Esophagus muscularis mucosa (tissue), 4 donors: Measurements from ENCODE around the gene PTMS. TPM values are rescaled to one million over a fixed set of nuclear protein-coding genes. Genes with fewer than 3 reads are reported as not detected.

Source experiments
- DNase-seq: peaks from one replicate; pipeline ENCODE4 v3.0.0-alpha.2; 2017; ENCODE audit errors: extremely low spot score
- H3K27ac ChIP-seq, 4 donors: fragments of 200-600 bp; sonication (generic); replicated peaks in 1 of 4; 1 replicate in 3 of 4; 2 replicates in 1 of 4; pipeline ENCODE4 v1.5.1; 2016 to 2019; ENCODE audit warnings: mild to moderate bottlenecking in 1 of 4
- H3K27me3 ChIP-seq, 4 donors: fragments of 200-600 bp; sonication (generic); one replicate each; pipeline versions ENCODE4 v1.5.1 to v1.6.0; 2016 to 2019
- H3K36me3 ChIP-seq, 4 donors: fragments of 200-600 bp; sonication (generic); one replicate each; pipeline ENCODE4 v1.5.1; 2016 to 2019
- H3K4me1 ChIP-seq, 4 donors: fragments of 200-600 bp; sonication (generic); one replicate each; pipeline ENCODE4 v1.5.1; 2016 to 2019
- H3K4me3 ChIP-seq, 4 donors: fragments of 200-600 bp; sonication (generic); 1 replicate in 2 of 4; 2 replicates in 2 of 4; pipeline ENCODE4 v1.5.1; 2016 to 2019; ENCODE audit warnings: mild to moderate bottlenecking in 4 of 4, moderate library complexity in 1 of 4
- H3K9me3 ChIP-seq, 4 donors: fragments of 200-600 bp; sonication (generic); 1 replicate in 3 of 4; 2 replicates in 1 of 4; pipeline ENCODE4 v1.5.1; 2016 to 2019
- CTCF ChIP-seq, 3 experiments: fragments of 200-600 bp in 2 of 3; fragments of 450-650 bp in 1 of 3; sonication (generic) in 2 of 3; IDR thresholded peaks; one replicate each; pipeline ENCODE4 v1.5.1; 2017 to 2019; ENCODE audit warnings: antibody characterized with exemption in 3 of 3, mild to moderate bottlenecking in 2 of 3, moderate library complexity in 1 of 3
- EP300 ChIP-seq: sonication (generic); formaldehyde crosslinking; IDR thresholded peaks from one replicate; pipeline ENCODE4 v1.6.1; 2017; ENCODE audit warnings: antibody characterized with exemption
- POLR2A ChIP-seq: fragments of 450-650 bp; IDR thresholded peaks from one replicate; pipeline ENCODE4 v1.6.1; 2017; ENCODE audit warnings: antibody characterized with exemption, moderate library complexity, mild to moderate bottlenecking, low read depth
- POLR2AphosphoS5 ChIP-seq, 2 donors: sonication (generic); formaldehyde crosslinking; IDR thresholded peaks; one replicate each; pipeline ENCODE4 v1.6.1; 2017; ENCODE audit warnings: antibody characterized with exemption in 2 of 2
- WGBS: methylation state at CpG from one replicate; pipeline ENCODE4 v1.1.5; 2018; 5-methylcytosine and 5-hydroxymethylcytosine counted together
- intact Hi-C: fragments of 100-400 bp; cut with DNase I; formaldehyde crosslinking; loops from one replicate; pipeline ENCODE4 v1.15.1; 2023
- total RNA-seq, 4 donors: library from RNA; depleted of rRNA; stranded (reverse); fragments of >200 nt; gene quantifications; one replicate each; pipeline versions ENCODE4 v1.1.0 to v1.2.1, GENCODE V29; 2016

Gene PTMS
- total RNA-seq, 4 donors from 2014 or later = 256 to 419 (median 338) TPM

- WGBS = 89% methylated on average over 9 of the region's 9 CpGs
- Histone ChIP-seq H3K27ac (no peak overlapping the region), H3K27me3 (no peaks in the 10 kb centered on the region), H3K4me1 (peaks cover 4 to 9% (median 5%) of the 10 kb centered on the region in 4 donors), H3K4me3 (no peak overlapping the region), H3K9me3 (no peaks in the 10 kb centered on the region), H3K36me3 (no peaks in the 10 kb centered on the region)
- intact Hi-C loops = no loop called here
- DNase-seq = no peak
- TF ChIP-seq CTCF (IDR thresholded peaks at IDR 0.05) (no peak), POLR2A (no peak), POLR2AphosphoS5 (IDR thresholded peaks at IDR 0.05) (no peak), EP300 (no peak)
These were observed 17.7 kb downstream of the PTMS start for GRCh38 chr12:6783828-6784227.

- intact Hi-C loops = no loop called here
- Histone ChIP-seq H3K4me1 (peaks cover under 1 to 4% (median under 1%) of the 10 kb centered on the region in 4 donors), H3K4me3 (no peak overlapping the region), H3K36me3 (no peaks in the 10 kb centered on the region), H3K9me3 (no peaks in the 10 kb centered on the region), H3K27ac (no peak overlapping the region), H3K27me3 (no peaks in the 10 kb centered on the region)
- no peak for DNase-seq
- TF ChIP-seq CTCF (IDR thresholded peaks at IDR 0.05) (no peak), POLR2A (no peak), EP300 (no peak), POLR2AphosphoS5 (IDR thresholded peaks at IDR 0.05) (no peak)
- WGBS = 71% methylated on average over 5 of the region's 5 CpGs
These were observed 18.1 kb downstream of the PTMS start for GRCh38 chr12:6784296-6784695.

GRCh38 chr12:6784761-6785160 lies 18.6 kb downstream of the PTMS start:
- 63% methylated on average over 5 of the region's 5 CpGs for WGBS
- TF ChIP-seq POLR2AphosphoS5 (IDR thresholded peaks at IDR 0.05) = no peak
- no peak for TF ChIP-seq CTCF (IDR thresholded peaks at IDR 0.05)
- TF ChIP-seq POLR2A = no peak
- no peak for TF ChIP-seq EP300
- no peak for DNase-seq
- H3K27ac ChIP-seq = no peak overlapping the region
- no peaks in the 10 kb centered on the region for H3K27me3 ChIP-seq
- no peak overlapping the region for H3K4me3 ChIP-seq
- H3K36me3 ChIP-seq = no peaks in the 10 kb centered on the region
- peaks cover 0 to 3% (median 0%) of the 10 kb centered on the region in 4 donors for H3K4me1 ChIP-seq
- H3K9me3 ChIP-seq = no peaks in the 10 kb centered on the region
- intact Hi-C loops = no loop called here

- Histone ChIP-seq H3K4me1 (peaks cover 0 to 3% (median 0%) of the 10 kb centered on the region in 4 donors), H3K9me3 (no peaks in the 10 kb centered on the region), H3K36me3 (no peaks in the 10 kb centered on the region), H3K4me3 (no peak overlapping the region), H3K27me3 (no peaks in the 10 kb centered on the region), H3K27ac (no peak overlapping the region)
- no peak for DNase-seq
- intact Hi-C loops = no loop called here
- WGBS = 64% methylated on average over 9 of the region's 9 CpGs
- no peak for TF ChIP-seq EP300
- TF ChIP-seq POLR2A = no peak
- no peak for TF ChIP-seq POLR2AphosphoS5 (IDR thresholded peaks at IDR 0.05)
- TF ChIP-seq CTCF (IDR thresholded peaks at IDR 0.05) = no peak
These were observed 20.4 kb downstream of the PTMS start for GRCh38 chr12:6786416-6787094.

- Histone ChIP-seq H3K27ac (no peak overlapping the region), H3K36me3 (no peaks in the 10 kb centered on the region), H3K9me3 (no peaks in the 10 kb centered on the region), H3K27me3 (no peaks in the 10 kb centered on the region), H3K4me1 (peaks cover 0 to 6% (median 1%) of the 10 kb centered on the region in 4 donors), H3K4me3 (no peak overlapping the region)
- 94% methylated on average over 5 of the region's 5 CpGs for WGBS
- intact Hi-C loops = no loop called here
- no peak for DNase-seq
- no peak for TF ChIP-seq POLR2A
- no peak for TF ChIP-seq POLR2AphosphoS5 (IDR thresholded peaks at IDR 0.05)
- TF ChIP-seq CTCF (IDR thresholded peaks at IDR 0.05) = no peak
- TF ChIP-seq EP300 = no peak
These were observed 21.1 kb downstream of the PTMS start for GRCh38 chr12:6787309-6787708.
